SJCRH30 (cell line): Measurements from ENCODE around the gene LECT2. TPM values are rescaled to one million over a fixed set of nuclear protein-coding genes. Genes with fewer than 3 reads are reported as not detected.

Source experiments
- DNase-seq, 2 experiments: peaks; one replicate each; pipeline ENCODE4 v3.0.0-alpha.2; 2015 to 2020
- H3K27ac ChIP-seq: fragments of 250-450 bp; sonication (Bioruptor Pico); 2 replicates; pipeline ENCODE4 v1.5.1; 2020; ENCODE audit warnings: mild to moderate bottlenecking, moderate library complexity
- H3K27me3 ChIP-seq: fragments of 250-450 bp; sonication (Bioruptor Pico); 2 replicates; pipeline ENCODE4 v1.5.1; 2020; ENCODE audit warnings: mild to moderate bottlenecking, moderate library complexity
- H3K36me3 ChIP-seq: fragments of 250-450 bp; sonication (Bioruptor Pico); 2 replicates; pipeline ENCODE4 v1.5.1; 2020; ENCODE audit warnings: mild to moderate bottlenecking, moderate library complexity
- H3K4me1 ChIP-seq: fragments of 250-450 bp; sonication (Bioruptor Pico); 2 replicates; pipeline ENCODE4 v1.5.1; 2020; ENCODE audit warnings: mild to moderate bottlenecking, moderate library complexity
- H3K4me3 ChIP-seq: fragments of 250-450 bp; sonication (Bioruptor Pico); 2 replicates; pipeline ENCODE4 v1.5.1; 2020; ENCODE audit warnings: mild to moderate bottlenecking, moderate library complexity
- H3K9me3 ChIP-seq: fragments of 250-450 bp; sonication (Bioruptor Pico); replicated peaks from 2 replicates; pipeline ENCODE4 v1.5.1; 2020; ENCODE audit warnings: mild to moderate bottlenecking, moderate library complexity
- total RNA-seq: library from RNA; depleted of rRNA; stranded (reverse); fragments of >200 nt; shearing (Covaris generic); gene quantifications from 2 replicates; pipeline ENCODE4 v1.2.3, GENCODE V29; 2014; rRNA removed

The LECT2 gene
- total RNA-seq, 1 experiment from 2014 or later: not detected

DNA sequence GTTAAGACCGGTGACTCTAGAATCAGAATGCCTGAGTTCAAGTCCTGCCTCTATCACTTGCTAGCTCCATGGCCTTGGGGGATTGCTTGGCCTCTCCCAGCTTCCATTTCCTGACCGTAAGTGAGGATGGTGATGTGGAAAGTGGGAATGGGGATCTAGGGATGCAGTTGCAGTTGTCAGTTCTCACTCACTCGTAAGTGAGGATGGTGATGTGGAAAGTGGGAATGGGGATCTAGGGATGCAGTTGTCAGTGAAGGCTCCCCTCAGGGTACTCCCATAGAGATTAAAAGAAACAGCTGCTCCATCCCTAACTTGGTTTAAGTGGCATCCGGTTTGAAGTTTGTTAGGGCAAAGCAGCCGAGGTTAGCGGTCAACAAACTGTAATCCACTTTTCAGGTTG is 56.1 kb downstream of the LECT2 start:
- H3K27me3 ChIP-seq: no peaks in the 10 kb centered on the region

More for the DNA sequence above, 56.1 kb downstream of the LECT2 start:
- Histone ChIP-seq H3K4me1 (peaks cover 12% of the 10 kb centered on the region), H3K4me3 (no peak overlapping the region), H3K9me3 (no peaks in the 10 kb centered on the region; the same call in 1 of the 2 replicates), H3K27ac (no peak overlapping the region), H3K36me3 (no peaks in the 10 kb centered on the region)
- peak; percentile 54 to 85 for DNase-seq

Other genes starting within 250 kb of the LECT2 start
- gene SLC25A48, start 120.3 kb downstream of the LECT2 start, total RNA-seq: not detected in 2 replicates
- gene IL9, start 59.1 kb downstream of the LECT2 start, total RNA-seq: not detected in 2 replicates
- 4.8 TPM in 2 replicates for gene TGFBI, start 74.0 kb upstream of the LECT2 start, total RNA-seq
- gene SMAD5, start 177.9 kb upstream of the LECT2 start, total RNA-seq: 63.4 and 79.5 TPM in 2 replicates
- gene SMIM32, start 238.2 kb upstream of the LECT2 start, total RNA-seq: 0.06 TPM in 1 of 2 replicates, not detected in the other